IMR-90 (cell line): Measurements from ENCODE around the gene HRH3. TPM values are rescaled to one million over a fixed set of nuclear protein-coding genes. Genes with fewer than 3 reads are reported as not detected.

Experiments
- ATAC-seq: fragments of 200-7000 bp; cut with Tn5 transposase; 2 replicates; pipeline ENCODE4 v1.9.1; 2020; ENCODE audit warnings: low read depth, mild to moderate bottlenecking, moderate library complexity
- BruUV-seq: library from RNA; stranded (reverse); fragments of 400-500 nt; replicated peaks from 2 replicates; lab custom pipeline; 2021; lab: Mats Ljungman, UMichigan
- CTCF ChIA-PET: fragments of 300-600 bp; formaldehyde crosslinking; extraction: SDS; loops from one replicate; lab custom pipeline; 2021; ENCODE audit warnings: antibody characterized with exemption; lab: Yijun Ruan, JAX
- POLR2A ChIA-PET: fragments of 300-600 bp; sonication (Branson Sonifier 250); formaldehyde crosslinking; loops from one replicate; lab custom pipeline; 2022; ENCODE audit warnings: antibody characterized with exemption; ENCODE audit not compliant: unreplicated experiment; lab: Charles Lee
- DNase-seq: peaks from one replicate; pipeline ENCODE4 v3.0.0; 2013
- H2AFZ ChIP-seq: replicated peaks from 2 replicates; pipeline ENCODE3; 2013; ENCODE audit warnings: low read length, mild to moderate bottlenecking; ENCODE audit not compliant: poor library complexity
- H2AK5ac ChIP-seq: 2 replicates; pipeline ENCODE4 v1.6.1; 2013; ENCODE audit warnings: low read depth, low read length, inconsistent platforms
- H2AK9ac ChIP-seq: replicated peaks from 2 replicates; pipeline ENCODE3; 2013; ENCODE audit warnings: mild to moderate bottlenecking, low read depth, low read length, moderate library complexity; ENCODE audit not compliant: poor library complexity
- H2BK120ac ChIP-seq: 2 replicates; pipeline ENCODE4 v1.6.1; 2013; ENCODE audit warnings: low read depth, low read length, inconsistent platforms
- H2BK15ac ChIP-seq: 3 replicates; pipeline ENCODE4 v1.6.1; 2013; ENCODE audit warnings: low read depth, low read length, inconsistent platforms
- H2BK20ac ChIP-seq: 2 replicates; pipeline ENCODE4 v1.6.1; 2013; ENCODE audit warnings: low read depth, mild to moderate bottlenecking, inconsistent platforms, low read length, moderate library complexity
- H2BK5ac ChIP-seq: 2 replicates; pipeline ENCODE4 v1.6.1; 2013; ENCODE audit warnings: mild to moderate bottlenecking, low read depth, low read length, inconsistent platforms; ENCODE audit not compliant: poor library complexity, severe bottlenecking
- H3K14ac ChIP-seq: replicated peaks from 2 replicates; pipeline ENCODE4 v1.6.1; 2013; ENCODE audit warnings: low read depth, low read length, inconsistent platforms
- H3K18ac ChIP-seq: 2 replicates; pipeline ENCODE4 v1.6.1; 2013; ENCODE audit warnings: low read depth, low read length, control low read depth
- H3K23ac ChIP-seq: 2 replicates; pipeline ENCODE4 v1.6.1; 2013; ENCODE audit warnings: low read depth, low read length, inconsistent platforms
- H3K27ac ChIP-seq: 2 replicates; pipeline ENCODE4 v1.5.1; 2013; ENCODE audit warnings: mild to moderate bottlenecking, control low read depth, low read length; ENCODE audit not compliant: insufficient read depth
- H3K27me3 ChIP-seq: 2 replicates; pipeline ENCODE4 v1.6.1; 2013; ENCODE audit warnings: low read length; ENCODE audit not compliant: control insufficient read depth, insufficient read depth
- H3K36me3 ChIP-seq: 2 replicates; pipeline ENCODE4 v1.6.1; 2013; ENCODE audit warnings: low read length, mixed read lengths; ENCODE audit not compliant: control insufficient read depth, insufficient read depth
- H3K4ac ChIP-seq: 2 replicates; pipeline ENCODE4 v1.6.1; 2013; ENCODE audit warnings: low read depth, low read length, inconsistent platforms
- H3K4me1 ChIP-seq: 2 replicates; pipeline ENCODE4 v1.6.1; 2013; ENCODE audit warnings: low read length, mixed read lengths; ENCODE audit not compliant: control insufficient read depth, insufficient read depth
- H3K4me2 ChIP-seq: 2 replicates; pipeline ENCODE4 v1.6.1; 2013; ENCODE audit warnings: low read depth, mild to moderate bottlenecking, control low read depth, low read length, moderate library complexity
- H3K4me3 ChIP-seq: 2 replicates; pipeline ENCODE4 v1.5.1; 2013; ENCODE audit warnings: low read depth, mild to moderate bottlenecking, control low read depth, low read length, moderate library complexity; ENCODE audit not compliant: insufficient read depth
- H3K56ac ChIP-seq: 2 replicates; pipeline ENCODE4 v1.6.1; 2013; ENCODE audit warnings: low read length, inconsistent platforms; ENCODE audit not compliant: insufficient read depth; ENCODE audit errors: extremely low read depth
- H3K79me1 ChIP-seq, 2 experiments: 2 replicates each; pipeline ENCODE4 v1.6.1; 2013; ENCODE audit warnings: low read length in 2 of 2, inconsistent platforms in 1 of 2, low read depth in 1 of 2
- H3K9ac ChIP-seq: 2 replicates; pipeline ENCODE4 v1.6.1; 2013; ENCODE audit warnings: low read depth, low read length, control low read depth
- H3K9me1 ChIP-seq: 2 replicates; pipeline ENCODE4 v1.6.1; 2013; ENCODE audit warnings: low read length, inconsistent platforms; ENCODE audit not compliant: insufficient read depth
- H3K9me3 ChIP-seq: 2 replicates; pipeline ENCODE4 v1.6.1; 2013; ENCODE audit warnings: low read length; ENCODE audit not compliant: control insufficient read depth, insufficient read depth
- H4K20me1 ChIP-seq: 2 replicates; pipeline ENCODE4 v1.6.1; 2013; ENCODE audit warnings: low read length, inconsistent platforms; ENCODE audit not compliant: insufficient read depth
- H4K5ac ChIP-seq: 2 replicates; pipeline ENCODE4 v1.6.1; 2013; ENCODE audit warnings: mild to moderate bottlenecking, low read depth, low read length, control low read depth
- H4K8ac ChIP-seq, 2 experiments: 2 replicates each; pipeline ENCODE4 v1.6.1; 2013; ENCODE audit warnings: low read depth in 2 of 2, low read length in 2 of 2, control low read depth in 1 of 2, inconsistent platforms in 1 of 2
- H4K91ac ChIP-seq: 2 replicates; pipeline ENCODE4 v1.6.1; 2013; ENCODE audit warnings: low read depth, low read length, inconsistent platforms; ENCODE audit not compliant: insufficient read depth
- BHLHE40 ChIP-seq: fragments of 150-350 bp; IDR thresholded peaks from 2 replicates; pipeline ENCODE4 v1.6.1; 2016; ENCODE audit warnings: mild to moderate bottlenecking, low read depth, low read length
- CEBPB ChIP-seq: IDR thresholded peaks from 2 replicates; pipeline ENCODE4 v1.6.1; 2012; ENCODE audit warnings: low read depth, low read length, improper control_type of control experiment
- ELK1 ChIP-seq: fragments of 150-350 bp; IDR thresholded peaks from 2 replicates; pipeline ENCODE4 v1.6.1; 2016; ENCODE audit warnings: low read depth, mild to moderate bottlenecking, low read length, moderate library complexity, borderline replicate concordance
- FOS ChIP-seq: fragments of 150-350 bp; IDR thresholded peaks from 2 replicates; pipeline ENCODE4 v1.6.1; 2016; ENCODE audit warnings: low read depth, low read length
- MAFK ChIP-seq: IDR thresholded peaks from 2 replicates; pipeline ENCODE4 v1.6.1; 2012; ENCODE audit warnings: low read depth, low read length, improper control_type of control experiment
- MAZ ChIP-seq: IDR thresholded peaks from 2 replicates; pipeline ENCODE4 v1.6.1; 2012; ENCODE audit warnings: low read depth, mild to moderate bottlenecking, low read length, improper control_type of control experiment, moderate library complexity, borderline replicate concordance
- MXI1 ChIP-seq: IDR thresholded peaks from 2 replicates; pipeline ENCODE4 v1.6.1; 2012; ENCODE audit warnings: low read depth, mild to moderate bottlenecking, low read length, moderate library complexity, borderline replicate concordance
- NFE2L2 ChIP-seq: fragments of 150-350 bp; IDR thresholded peaks from 2 replicates; pipeline ENCODE4 v1.6.1; 2016; ENCODE audit warnings: low read depth, mild to moderate bottlenecking, low read length
- POLR2A ChIP-seq: IDR thresholded peaks from 2 replicates; pipeline ENCODE4 v1.6.1; 2012; ENCODE audit warnings: mild to moderate bottlenecking, low read depth, low read length
- RAD21 ChIP-seq: IDR thresholded peaks from 2 replicates; pipeline ENCODE4 v1.6.1; 2012; ENCODE audit warnings: low read length, improper control_type of control experiment
- RCOR1 ChIP-seq: IDR thresholded peaks from 2 replicates; pipeline ENCODE4 v1.6.1; 2012; ENCODE audit warnings: mild to moderate bottlenecking, low read length, improper control_type of control experiment; ENCODE audit not compliant: insufficient replicate concordance
- RFX5 ChIP-seq: IDR thresholded peaks from 2 replicates; pipeline ENCODE4 v1.8.0; 2012; ENCODE audit warnings: low read depth, mild to moderate bottlenecking, low read length, moderate library complexity
- SMC3 ChIP-seq: fragments of 150-350 bp; IDR thresholded peaks from 2 replicates; pipeline ENCODE4 v1.6.1; 2016; ENCODE audit warnings: low read depth, mild to moderate bottlenecking, antibody characterized with exemption, low read length, moderate library complexity
- USF2 ChIP-seq: fragments of 150-350 bp; IDR thresholded peaks from 2 replicates; pipeline ENCODE4 v1.6.1; 2017; ENCODE audit warnings: mild to moderate bottlenecking, antibody characterized with exemption, low read length, low read depth
- whole genome bisulfite sequencing, 2 experiments: methylation state at CpG; one replicate each; pipeline versions ENCODE4 v1.1.5 to v1.1.7; 2013; ENCODE audit warnings: missing lambda C conversion rate in 2 of 2; ENCODE audit not compliant: insufficient read length in 1 of 2; ENCODE audit errors: extremely low coverage in 2 of 2; 5-methylcytosine and 5-hydroxymethylcytosine counted together
- dilution Hi-C: fragments of 300-500 bp; cut with HindIII; formaldehyde crosslinking; loops from one replicate; pipeline ENCODE4 v1.14.3; 2018; ENCODE audit warnings: low sequenced_read_pairs; ENCODE audit not compliant: unreplicated experiment
- in situ Hi-C: fragments of 300-500 bp; cut with MboI; formaldehyde crosslinking; loops from 3 replicates; pipeline ENCODE4 v1.14.3; 2019; ENCODE audit warnings: low sequenced_read_pairs, inconsistent platforms, mixed read lengths
- intact Hi-C: fragments of 100-400 bp; cut with micrococcal nuclease; formaldehyde crosslinking; loops from 2 replicates; pipeline ENCODE4 v1.10.0; 2022
- polyA plus RNA-seq, 3 experiments: library from polyadenylated mRNA; depleted of rRNA; stranded (reverse); fragments of >200 nt; gene quantifications; 2 replicates each; pipeline ENCODE4 v1.2.3, GENCODE V29; 2012; ENCODE audit warnings: low replicate concordance in 1 of 3
- total RNA-seq: library from RNA; depleted of rRNA; stranded (reverse); fragments of >200 nt; gene quantifications from 2 replicates; pipeline ENCODE4 v1.2.3, GENCODE V29; 2012
- TF ChIP-seq, protein P1 (sequence below): conservative IDR thresholded peaks from 2 replicates; pipeline ENCODE4 v1.5.1; 2012; ENCODE audit warnings: mild to moderate bottlenecking, low read depth, low read length, improper control_type of control experiment

HRH3 gene
- total and polyA plus RNA-seq, 2 of the 4 experiments (the other 2 are of a cell fraction), result not detected

DNA sequence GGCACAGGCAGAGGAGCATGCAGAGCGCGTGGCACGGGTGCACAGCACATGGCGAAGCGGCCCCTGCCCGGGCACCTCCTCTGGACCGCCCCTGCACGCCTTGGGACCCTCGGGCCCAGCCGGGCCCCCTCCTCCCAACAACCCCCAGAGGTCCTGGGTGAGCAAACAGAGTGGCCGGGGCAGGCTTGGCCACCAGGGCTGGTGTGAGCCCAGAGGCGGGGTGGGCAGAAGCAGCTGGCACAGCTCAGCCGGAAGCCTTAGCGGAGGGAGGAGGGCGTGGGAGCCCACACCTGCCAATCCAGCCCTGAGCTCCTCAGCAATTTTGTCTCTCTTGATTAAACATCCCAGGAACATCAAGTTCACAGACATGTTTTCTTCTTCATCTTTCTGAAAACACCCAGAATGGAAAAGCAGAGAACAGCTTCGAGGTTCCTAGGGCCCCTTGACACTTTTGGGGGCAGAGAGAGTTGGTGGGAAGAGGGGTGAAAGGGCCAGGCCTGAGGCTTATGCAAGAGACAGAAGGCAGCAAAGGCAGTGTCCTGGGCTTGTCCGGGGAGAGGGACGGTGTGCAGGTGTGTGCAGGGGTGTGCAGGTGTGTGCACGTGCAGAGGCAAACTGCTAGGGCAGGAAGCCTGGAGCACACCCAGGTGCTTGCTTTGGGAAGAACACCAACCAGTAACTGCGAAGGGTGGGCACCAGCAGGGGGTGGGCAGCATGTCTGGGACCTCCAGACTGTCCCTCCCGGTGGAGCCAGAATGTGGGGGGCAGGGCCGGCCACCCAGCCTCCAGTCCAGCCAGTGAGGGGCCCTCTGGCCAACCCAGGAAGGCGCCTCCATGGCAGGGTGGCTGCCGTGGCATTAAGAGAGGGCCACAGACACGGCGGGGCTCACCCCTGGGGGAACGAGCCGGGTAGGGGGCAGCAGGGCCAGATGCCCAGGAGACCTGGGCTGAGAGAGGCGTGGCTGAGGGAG, 4.8 kb downstream of the HRH3 start:
- Histone ChIP-seq H3K27ac (no peak overlapping the region), H3K9me1 (no peaks in the 10 kb centered on the region), H2AK9ac (no peak overlapping the region), H3K9me3 (no peaks in the 10 kb centered on the region), H3K23ac (no peak overlapping the region), H3K36me3 (no peaks in the 10 kb centered on the region), H3K4me1 (no peaks in the 10 kb centered on the region), H3K27me3 (peaks cover 61% of the 10 kb centered on the region), H4K91ac (no peak overlapping the region), H2AK5ac (no peak overlapping the region), H4K8ac (no peak overlapping the region), H2BK5ac (no peak overlapping the region), H2BK120ac (no peak overlapping the region), H4K5ac (no peak overlapping the region), H3K4ac (no peak overlapping the region), H3K4me3 (no peak overlapping the region), H3K14ac (no peak overlapping the region), H3K79me1 (no peaks in the 10 kb centered on the region), H3K18ac (no peak overlapping the region), H3K9ac (no peak overlapping the region), H4K20me1 (peaks cover 8% of the 10 kb centered on the region), H2BK20ac (no peak overlapping the region), H3K56ac (no peak overlapping the region), H2BK15ac (no peak overlapping the region), H3K4me2 (no peak overlapping the region), H2AFZ (no peak overlapping the region)
- POLR2A ChIA-PET, result no interaction called here
- CTCF ChIA-PET, result no interaction called here
- no peak for DNase-seq
- in situ Hi-C loops (no loop called here), dilution Hi-C loops (no loop called here), intact Hi-C loops (no loop called here)
- WGBS, 2 experiments, result 65% methylated on average over 14 of the region's 29 CpGs; no CpG with 5 or more reads in 1 of the 2 experiments
- ATAC-seq, result no peak
- BruUV-seq, result no TSS peak
- TF ChIP-seq POLR2A (no peak), RFX5 (no peak), USF2 (no peak), SMC3 (no peak), RAD21 (no peak), NFE2L2 (no peak), MXI1 (no peak), ELK1 (no peak), BHLHE40 (no peak), FOS (no peak), MAZ (no peak), CEBPB (no peak), MAFK (no peak), RCOR1 (no peak)
- TF ChIP-seq, protein P1, sequence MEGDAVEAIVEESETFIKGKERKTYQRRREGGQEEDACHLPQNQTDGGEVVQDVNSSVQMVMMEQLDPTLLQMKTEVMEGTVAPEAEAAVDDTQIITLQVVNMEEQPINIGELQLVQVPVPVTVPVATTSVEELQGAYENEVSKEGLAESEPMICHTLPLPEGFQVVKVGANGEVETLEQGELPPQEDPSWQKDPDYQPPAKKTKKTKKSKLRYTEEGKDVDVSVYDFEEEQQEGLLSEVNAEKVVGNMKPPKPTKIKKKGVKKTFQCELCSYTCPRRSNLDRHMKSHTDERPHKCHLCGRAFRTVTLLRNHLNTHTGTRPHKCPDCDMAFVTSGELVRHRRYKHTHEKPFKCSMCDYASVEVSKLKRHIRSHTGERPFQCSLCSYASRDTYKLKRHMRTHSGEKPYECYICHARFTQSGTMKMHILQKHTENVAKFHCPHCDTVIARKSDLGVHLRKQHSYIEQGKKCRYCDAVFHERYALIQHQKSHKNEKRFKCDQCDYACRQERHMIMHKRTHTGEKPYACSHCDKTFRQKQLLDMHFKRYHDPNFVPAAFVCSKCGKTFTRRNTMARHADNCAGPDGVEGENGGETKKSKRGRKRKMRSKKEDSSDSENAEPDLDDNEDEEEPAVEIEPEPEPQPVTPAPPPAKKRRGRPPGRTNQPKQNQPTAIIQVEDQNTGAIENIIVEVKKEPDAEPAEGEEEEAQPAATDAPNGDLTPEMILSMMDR, result no peak
